Stomach (tissue), 9 donors: ENCODE results near the gene GOLGA6L7. TPM values are rescaled to one million over a fixed set of nuclear protein-coding genes. Genes with fewer than 3 reads are reported as not detected.
"Not testable (repeated sequence)": the region's sequence is repeated elsewhere in the genome, so short reads cannot be mapped to it uniquely, and the experiment has no call there.

Experiments
- DNase-seq, 2 donors: peaks; one replicate each; pipeline versions ENCODE4 v3.0.0 to v3.0.0-alpha.2; 2013 to 2019
- H3K27ac ChIP-seq, 5 donors: fragments of 200-600 bp in 4 of 5; sonication (generic) in 4 of 5; one replicate each; pipeline ENCODE4 v1.5.1; 2013 to 2019; ENCODE audit warnings: mild to moderate bottlenecking in 1 of 5, moderate library complexity in 1 of 5
- H3K27me3 ChIP-seq, 3 donors: fragments of 200-600 bp; sonication (generic); one replicate each; pipeline ENCODE4 v1.5.1; 2017 to 2019; ENCODE audit warnings: mixed run types in 1 of 3
- H3K36me3 ChIP-seq, 4 donors: fragments of 200-600 bp; sonication (generic); 1 replicate in 3 of 4; 2 replicates in 1 of 4; pipeline ENCODE4 v1.5.1; 2016 to 2019
- H3K4me1 ChIP-seq, 4 donors: fragments of 200-600 bp; sonication (generic); one replicate each; pipeline ENCODE4 v1.5.1; 2016 to 2019
- H3K4me3 ChIP-seq, 4 donors: fragments of 200-600 bp; sonication (generic) in 3 of 4; one replicate each; pipeline ENCODE4 v1.5.1; 2016 to 2019; ENCODE audit warnings: mild to moderate bottlenecking in 1 of 4
- H3K9me3 ChIP-seq, 4 donors: fragments of 200-600 bp; sonication (generic); one replicate each; pipeline ENCODE4 v1.5.1; 2016 to 2019
- EP300 ChIP-seq: sonication (generic); formaldehyde crosslinking; IDR thresholded peaks from one replicate; pipeline ENCODE4 v1.6.1; 2017; ENCODE audit warnings: antibody characterized with exemption
- POLR2A ChIP-seq, 4 donors: fragments of 450-650 bp; IDR thresholded peaks; one replicate each; pipeline ENCODE4 v1.6.1; 2016; ENCODE audit warnings: antibody characterized with exemption in 4 of 4, control low read depth in 2 of 4, mild to moderate bottlenecking in 1 of 4, moderate library complexity in 1 of 4
- POLR2AphosphoS5 ChIP-seq, 3 donors: sonication (generic); formaldehyde crosslinking; IDR thresholded peaks; one replicate each; pipeline ENCODE4 v1.6.1; 2016; ENCODE audit warnings: antibody characterized with exemption in 3 of 3
- WGBS, 5 donors: extraction: QIAGEN DNeasy Blood & Tissue Kit in 3 of 5; methylation state at CpG; one replicate each; pipeline versions ENCODE4 v1.1.5 to v1.1.7; 2013 to 2018; 5-methylcytosine and 5-hydroxymethylcytosine counted together
- intact Hi-C: fragments of 100-400 bp; cut with DNase I; formaldehyde crosslinking; loops from one replicate; pipeline ENCODE4 v1.15.1; 2023; ENCODE audit warnings: low total_unique reads
- polyA plus RNA-seq, 3 donors: library from polyadenylated mRNA; stranded (reverse); fragments of 200-250 nt; gene quantifications; one replicate each; pipeline ENCODE4 v1.2.3, GENCODE V29; 2013
- total RNA-seq, 5 donors: library from RNA; depleted of rRNA; stranded (reverse); fragments of >200 nt; gene quantifications; one replicate each; pipeline versions ENCODE4 v1.1.0 to v1.2.3, GENCODE V29; 2014 to 2016
- TF ChIP-seq, protein P1 (sequence below), 7 experiments: fragments of 450-650 bp in 4 of 7; fragments of 200-600 bp in 3 of 7; sonication (generic) in 3 of 7; IDR thresholded peaks; one replicate each; pipeline ENCODE4 v1.5.1; 2016 to 2019; ENCODE audit warnings: antibody characterized with exemption in 7 of 7, control low read depth in 2 of 7, mild to moderate bottlenecking in 1 of 7
- donor health status: healthy with polysubstance abuse.
- donor health status: Bipolar disorder and iron deficiency.
- donor health status: healthy.

GOLGA6L7 gene
- total and polyA plus RNA-seq, 8 donors, result not detected

DNA sequence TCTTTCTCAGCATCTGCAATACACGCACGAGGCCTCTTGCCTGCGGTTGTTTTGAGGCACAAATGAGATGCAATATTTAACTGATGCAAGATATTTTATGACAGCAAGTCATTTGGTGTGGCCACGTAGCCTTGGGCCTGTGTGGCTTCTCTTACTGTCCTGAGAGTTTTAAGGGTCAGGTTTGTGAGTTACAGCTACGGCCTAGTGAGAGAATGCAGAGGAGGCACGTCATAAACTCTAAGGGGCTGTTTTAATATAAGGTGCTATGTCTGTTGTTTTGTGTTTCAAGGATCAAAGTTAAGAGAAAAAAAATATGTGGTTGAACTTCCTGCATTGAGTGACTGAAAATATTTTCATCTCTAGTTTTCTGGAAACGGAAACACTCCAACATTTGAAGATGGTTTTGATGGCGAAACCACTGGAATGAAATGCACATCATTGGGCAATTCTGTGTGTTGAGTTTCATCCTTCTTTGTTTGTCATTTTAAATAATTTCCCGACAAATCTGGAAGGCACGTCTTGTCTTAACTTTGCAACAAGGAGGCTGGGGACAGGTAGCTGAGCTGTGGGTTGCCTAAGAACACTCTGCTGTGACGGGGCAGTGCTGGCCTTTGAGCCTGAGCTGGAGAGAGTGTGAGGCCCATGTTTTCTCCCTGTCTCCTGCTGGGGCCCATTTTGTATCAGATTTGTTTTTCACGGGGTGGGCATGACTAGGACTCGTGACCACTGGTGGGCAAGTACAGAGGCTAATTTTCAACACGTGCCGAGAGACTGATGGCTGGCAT is 42.5 kb upstream of the GOLGA6L7 start:
- TF ChIP-seq, protein P1, sequence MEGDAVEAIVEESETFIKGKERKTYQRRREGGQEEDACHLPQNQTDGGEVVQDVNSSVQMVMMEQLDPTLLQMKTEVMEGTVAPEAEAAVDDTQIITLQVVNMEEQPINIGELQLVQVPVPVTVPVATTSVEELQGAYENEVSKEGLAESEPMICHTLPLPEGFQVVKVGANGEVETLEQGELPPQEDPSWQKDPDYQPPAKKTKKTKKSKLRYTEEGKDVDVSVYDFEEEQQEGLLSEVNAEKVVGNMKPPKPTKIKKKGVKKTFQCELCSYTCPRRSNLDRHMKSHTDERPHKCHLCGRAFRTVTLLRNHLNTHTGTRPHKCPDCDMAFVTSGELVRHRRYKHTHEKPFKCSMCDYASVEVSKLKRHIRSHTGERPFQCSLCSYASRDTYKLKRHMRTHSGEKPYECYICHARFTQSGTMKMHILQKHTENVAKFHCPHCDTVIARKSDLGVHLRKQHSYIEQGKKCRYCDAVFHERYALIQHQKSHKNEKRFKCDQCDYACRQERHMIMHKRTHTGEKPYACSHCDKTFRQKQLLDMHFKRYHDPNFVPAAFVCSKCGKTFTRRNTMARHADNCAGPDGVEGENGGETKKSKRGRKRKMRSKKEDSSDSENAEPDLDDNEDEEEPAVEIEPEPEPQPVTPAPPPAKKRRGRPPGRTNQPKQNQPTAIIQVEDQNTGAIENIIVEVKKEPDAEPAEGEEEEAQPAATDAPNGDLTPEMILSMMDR (IDR thresholded peaks at IDR 0.05), result no peak
- TF ChIP-seq POLR2A (IDR thresholded peaks at IDR 0.05) (no peak), POLR2AphosphoS5 (IDR thresholded peaks at IDR 0.05) (no peak), EP300 (no peak)
- DNase-seq, result no peak
- Histone ChIP-seq H3K4me3 (no peak overlapping the region), H3K27me3 (peaks cover 0 to 31% (median 18%) of the 10 kb centered on the region in 3 donors), H3K27ac (no peak overlapping the region), H3K9me3 (no peaks in the 10 kb centered on the region), H3K36me3 (no peaks in the 10 kb centered on the region), H3K4me1 (peaks cover 7 to 11% (median 10%) of the 10 kb centered on the region in 4 donors)
- intact Hi-C loops, result no loop called here
- 79 to 84% (median 80%) methylated on average over 15 of the region's 15 CpGs for WGBS, 5 donors

DNA sequence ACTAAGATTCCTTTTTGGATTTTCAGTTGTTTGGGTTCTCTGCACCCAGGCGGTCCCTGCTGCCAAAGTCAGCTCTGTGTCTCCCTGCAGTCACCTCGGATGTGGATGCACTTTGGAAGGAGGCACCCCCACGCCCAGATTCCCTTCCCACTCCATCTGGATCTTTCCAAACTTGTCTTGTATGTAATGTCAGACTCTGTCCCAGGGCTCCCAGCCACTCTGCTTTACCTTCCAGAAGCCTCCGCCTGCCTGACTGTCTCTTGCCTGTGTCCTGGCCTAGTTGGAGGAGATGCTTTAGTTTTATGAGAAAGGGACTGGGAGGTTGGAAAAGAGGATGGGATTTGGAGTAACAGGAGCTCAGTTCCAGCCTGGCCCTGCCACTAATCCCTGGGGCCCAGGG is 41.8 kb upstream of the GOLGA6L7 start:
- H3K27ac ChIP-seq, H3K4me3 ChIP-seq, intact Hi-C loops, H3K9me3 ChIP-seq, H3K36me3 ChIP-seq, DNase-seq: not testable (repeated sequence)
- 70 to 80% (median 76%) methylated on average over 4 of the region's 4 CpGs for WGBS, 5 donors
- Histone ChIP-seq H3K27me3 (peaks cover 0 to 37% (median 23%) of the 10 kb centered on the region in 3 donors), H3K4me1 (peaks cover 7 to 16% (median 14%) of the 10 kb centered on the region in 4 donors)

DNA sequence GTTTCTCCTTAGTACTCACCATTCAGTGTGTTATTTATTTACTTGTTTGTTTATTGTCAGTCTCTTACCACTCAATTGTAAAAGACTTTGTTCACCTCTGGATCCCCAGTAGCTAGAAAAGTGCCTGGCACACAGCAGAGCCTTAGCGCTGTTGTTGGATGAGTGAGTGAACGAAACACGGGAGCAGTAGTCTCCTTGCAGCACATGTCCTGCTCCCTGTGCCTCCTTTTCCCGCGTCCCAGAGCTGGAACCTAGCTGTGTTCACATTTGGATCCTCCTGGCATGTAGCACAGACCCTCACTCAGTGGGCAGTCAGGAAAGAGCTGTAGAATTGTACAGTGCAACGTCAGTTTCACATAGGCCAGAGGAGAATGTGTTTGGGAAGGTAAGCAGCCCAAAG is 41.4 kb upstream of the GOLGA6L7 start:
- H3K36me3 ChIP-seq, intact Hi-C loops, DNase-seq, H3K9me3 ChIP-seq, H3K4me3 ChIP-seq, H3K27ac ChIP-seq: not testable (repeated sequence)
- WGBS, 5 donors, result 79 to 91% (median 88%) methylated on average over 6 of the region's 6 CpGs
- H3K27me3 ChIP-seq, result peaks cover 0 to 41% (median 27%) of the 10 kb centered on the region in 3 donors
- peaks cover 7 to 18% (median 15%) of the 10 kb centered on the region in 4 donors for H3K4me1 ChIP-seq

DNA sequence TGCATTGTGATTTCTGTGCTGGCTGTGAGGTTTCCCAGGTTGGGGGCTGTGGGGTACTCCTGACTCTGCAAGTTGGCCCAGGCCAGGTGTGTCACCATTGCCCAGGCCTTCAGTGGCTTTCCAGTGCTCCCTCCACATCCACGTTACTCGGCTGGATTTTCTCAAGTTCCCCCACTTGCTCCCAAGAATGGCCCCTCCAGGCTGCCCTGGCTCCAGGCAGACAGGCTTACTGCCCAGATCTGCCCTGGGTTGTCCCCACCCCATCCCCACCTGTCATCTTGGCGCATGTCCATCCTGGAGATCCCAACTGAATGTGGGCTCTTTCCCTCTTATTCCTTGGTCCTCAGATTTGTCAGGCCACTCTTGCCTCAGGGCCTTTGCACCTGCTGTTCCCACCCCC is 40.9 kb upstream of the GOLGA6L7 start:
- intact Hi-C loops, result no loop called here
- Histone ChIP-seq H3K4me1 (peaks cover 7 to 18% (median 15%) of the 10 kb centered on the region in 4 donors), H3K27ac (no peak overlapping the region), H3K4me3 (no peak overlapping the region), H3K27me3 (peaks cover 0 to 46% (median 29%) of the 10 kb centered on the region in 3 donors), H3K36me3 (no peaks in the 10 kb centered on the region), H3K9me3 (no peaks in the 10 kb centered on the region)
- DNase-seq, result no peak
- TF ChIP-seq POLR2A (IDR thresholded peaks at IDR 0.05), result no peak
- 86 to 96% (median 92%) methylated on average over 3 of the region's 3 CpGs for WGBS, 5 donors

DNA sequence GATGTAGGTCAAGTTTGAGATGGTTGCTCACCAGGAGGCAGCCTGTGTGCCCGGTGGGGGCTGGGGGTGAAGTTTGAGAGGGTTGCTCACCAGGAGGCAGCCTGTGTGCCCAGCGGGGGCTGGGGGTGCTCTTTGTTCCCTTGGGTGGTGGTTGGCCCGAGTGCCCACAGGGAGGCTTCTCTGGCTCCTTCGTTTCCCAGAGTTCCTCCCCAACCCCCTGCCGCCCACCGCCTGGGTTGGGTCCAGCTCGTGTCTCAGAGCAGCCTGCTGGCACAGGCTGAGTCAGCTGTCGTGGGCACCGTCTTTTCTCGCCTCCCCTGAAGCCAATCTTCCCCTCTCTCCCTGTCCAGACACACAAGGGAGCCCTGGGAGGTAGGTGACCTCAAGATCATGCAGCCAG is 40.5 kb upstream of the GOLGA6L7 start:
- TF ChIP-seq EP300, result no peak
- TF ChIP-seq, protein P1 (IDR thresholded peaks at IDR 0.05), result no peak
- peaks cover 0 to 49% (median 29%) of the 10 kb centered on the region in 3 donors for H3K27me3 ChIP-seq
- intact Hi-C loops, result no loop called here
- no peak for DNase-seq
- no peaks in the 10 kb centered on the region for H3K9me3 ChIP-seq
- H3K4me1 ChIP-seq, result peaks cover 7 to 18% (median 15%) of the 10 kb centered on the region in 4 donors
- 73 to 83% (median 80%) methylated on average over 9 to 10 of the region's 10 CpGs for WGBS, 5 donors
- no peak overlapping the region for H3K27ac ChIP-seq
- no peaks in the 10 kb centered on the region for H3K36me3 ChIP-seq
- no peak overlapping the region for H3K4me3 ChIP-seq

DNA sequence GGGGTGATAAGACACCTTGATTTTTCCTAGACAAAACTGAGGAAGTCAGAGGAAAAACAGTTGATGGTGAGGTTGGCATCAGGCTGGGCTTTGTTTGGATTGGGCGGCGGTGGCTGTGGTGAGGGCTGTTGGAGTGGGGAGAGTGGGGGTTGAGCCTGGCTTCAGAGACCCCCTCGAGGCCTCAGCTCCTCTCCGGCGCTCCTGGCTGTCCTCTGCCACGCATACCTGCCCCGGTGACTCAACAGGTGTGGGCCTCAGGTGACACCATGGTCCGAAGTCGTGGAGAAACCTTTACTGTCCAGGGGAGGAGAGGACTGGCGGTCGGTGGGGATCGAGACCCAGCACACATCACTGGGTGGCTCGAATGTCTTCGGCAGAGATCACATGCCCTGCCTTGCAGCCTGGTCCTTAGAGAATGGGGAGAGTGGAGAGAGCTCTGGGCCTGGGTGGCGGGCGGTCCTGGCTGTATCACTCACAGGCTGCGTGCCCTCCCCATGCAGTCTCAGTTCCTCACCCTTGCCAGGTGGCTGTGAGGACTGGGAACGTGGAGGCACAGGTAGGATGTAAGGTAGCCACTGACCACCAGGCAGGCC is 40.0 kb upstream of the GOLGA6L7 start:
- peaks cover 0 to 49% (median 29%) of the 10 kb centered on the region in 3 donors for H3K27me3 ChIP-seq
- H3K9me3 ChIP-seq, result no peaks in the 10 kb centered on the region
- DNase-seq, result no peak
- WGBS, 5 donors, result 81 to 93% (median 85%) methylated on average over 10 to 18 of the region's 18 CpGs
- H3K36me3 ChIP-seq, result no peaks in the 10 kb centered on the region
- no peak overlapping the region for H3K27ac ChIP-seq
- H3K4me1 ChIP-seq, result peaks cover 7 to 18% (median 15%) of the 10 kb centered on the region in 4 donors
- H3K4me3 ChIP-seq, result no peak overlapping the region
- no peak for TF ChIP-seq POLR2A (IDR thresholded peaks at IDR 0.05)
- TF ChIP-seq, protein P1 (IDR thresholded peaks at IDR 0.05), result no peak
- TF ChIP-seq EP300, result no peak
- no peak for TF ChIP-seq POLR2AphosphoS5 (IDR thresholded peaks at IDR 0.05)
- intact Hi-C loops, result no loop called here
